ENCODE data around the gene TSHB.

Gene TSHB

DNA sequence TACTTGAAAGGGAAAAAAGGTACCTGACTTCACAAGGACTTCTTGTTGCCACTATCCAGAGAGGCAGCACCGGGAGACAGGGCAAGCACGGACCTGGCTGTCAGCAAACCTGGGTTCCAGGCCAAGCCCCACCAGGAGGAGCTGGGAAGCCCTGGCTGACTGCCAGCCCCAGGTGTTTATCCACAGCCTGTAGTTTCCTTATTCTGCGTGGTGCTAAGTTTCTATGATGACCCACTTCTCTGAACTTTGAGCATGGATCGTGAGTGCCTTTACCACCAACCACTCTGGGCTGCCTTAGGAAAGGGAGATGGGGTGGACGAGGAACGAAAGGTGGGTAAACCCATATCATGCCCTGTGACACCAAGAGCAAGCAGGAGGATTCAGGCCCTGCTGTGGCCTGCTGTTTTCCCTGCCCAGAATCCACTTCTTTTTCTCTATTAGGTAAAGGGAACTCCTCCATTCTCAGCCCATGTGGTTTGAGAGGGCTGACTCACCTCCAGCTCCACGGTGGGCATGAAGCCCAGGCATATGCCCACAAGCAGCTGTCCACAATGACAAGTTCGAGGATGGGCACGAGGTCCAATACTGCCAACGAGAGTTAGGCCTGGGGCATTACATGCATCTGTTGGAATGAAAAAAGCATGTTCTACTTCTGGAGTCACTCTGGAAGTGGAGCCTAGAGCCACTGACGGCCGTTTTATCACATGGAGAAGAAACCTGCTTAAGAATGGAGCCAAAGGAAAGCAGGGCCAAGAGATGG lies 39.4 kb downstream of the TSHB start:
- POLR2A ChIA-PET: no interaction called here
- H3K27ac ChIP-seq (ENCODE audit: extremely low read depth, low read depth, low read length): no peak overlapping the region
- TF ChIP-seq ZNF510 (tag by site-specific recombination; IDR thresholded peaks at IDR 0.05; ENCODE audit: insufficient replicate concordance): no peak
- no peak for TF ChIP-seq ZNF561 (tag by site-specific recombination; IDR thresholded peaks at IDR 0.05; ENCODE audit: borderline replicate concordance)
- no peak for TF ChIP-seq OSR2 (tag by site-specific recombination; IDR thresholded peaks at IDR 0.05)
- TF ChIP-seq GLI4 (tag by site-specific recombination; IDR thresholded peaks at IDR 0.05): no peak
- TF ChIP-seq, protein P1, sequence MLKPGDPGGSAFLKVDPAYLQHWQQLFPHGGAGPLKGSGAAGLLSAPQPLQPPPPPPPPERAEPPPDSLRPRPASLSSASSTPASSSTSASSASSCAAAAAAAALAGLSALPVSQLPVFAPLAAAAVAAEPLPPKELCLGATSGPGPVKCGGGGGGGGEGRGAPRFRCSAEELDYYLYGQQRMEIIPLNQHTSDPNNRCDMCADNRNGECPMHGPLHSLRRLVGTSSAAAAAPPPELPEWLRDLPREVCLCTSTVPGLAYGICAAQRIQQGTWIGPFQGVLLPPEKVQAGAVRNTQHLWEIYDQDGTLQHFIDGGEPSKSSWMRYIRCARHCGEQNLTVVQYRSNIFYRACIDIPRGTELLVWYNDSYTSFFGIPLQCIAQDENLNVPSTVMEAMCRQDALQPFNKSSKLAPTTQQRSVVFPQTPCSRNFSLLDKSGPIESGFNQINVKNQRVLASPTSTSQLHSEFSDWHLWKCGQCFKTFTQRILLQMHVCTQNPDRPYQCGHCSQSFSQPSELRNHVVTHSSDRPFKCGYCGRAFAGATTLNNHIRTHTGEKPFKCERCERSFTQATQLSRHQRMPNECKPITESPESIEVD (tag by site-specific recombination; IDR thresholded peaks at IDR 0.05): no peak
- no peak for TF ChIP-seq ZNF391 (tag by site-specific recombination; IDR thresholded peaks at IDR 0.05; ENCODE audit: borderline replicate concordance, low read depth)
- no peak for TF ChIP-seq ZNF132 (tag by site-specific recombination; IDR thresholded peaks at IDR 0.05; ENCODE audit: borderline replicate concordance)

DNA sequence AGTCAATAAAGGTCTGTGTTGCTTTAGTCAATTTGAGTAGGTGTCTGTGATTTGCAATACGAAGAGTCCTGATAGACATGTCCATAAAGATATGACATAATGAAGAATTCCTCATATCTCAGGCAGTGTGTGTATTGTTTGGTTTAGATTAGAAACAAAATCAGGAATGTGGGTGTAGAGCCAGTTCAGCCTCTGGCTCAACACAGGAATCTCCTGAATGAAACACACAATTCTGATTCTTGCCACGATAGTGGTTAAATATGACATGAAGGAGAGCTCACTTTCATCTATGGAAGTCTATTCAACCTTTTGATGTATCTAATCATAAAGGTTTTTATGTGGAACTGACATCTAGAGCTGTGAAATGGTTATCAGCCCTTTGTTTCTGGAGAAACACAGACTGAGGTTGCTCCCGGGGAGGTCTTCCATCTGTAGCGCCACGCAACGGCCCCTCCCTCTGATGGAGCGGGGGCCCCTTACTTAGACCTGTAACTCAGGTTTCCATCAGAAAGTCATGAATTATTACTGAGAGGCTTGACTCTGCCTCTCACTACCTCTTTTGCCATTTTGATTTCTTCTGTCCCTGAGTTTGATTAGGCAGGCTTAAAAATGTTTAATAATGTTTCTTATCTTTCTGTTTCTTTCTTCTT lies 40.2 kb downstream of the TSHB start:
- POLR2A ChIA-PET: no interaction called here
- H3K9me3 ChIP-seq (ENCODE audit: control insufficient read depth, insufficient read depth, low read depth, low read length): no peaks in the 10 kb centered on the region
- H3K4me1 ChIP-seq (ENCODE audit: control insufficient read depth, insufficient read depth, low read length): no peaks in the 10 kb centered on the region
- H3K4me3 ChIP-seq (ENCODE audit: low read depth, low read length): no peak overlapping the region
- TF ChIP-seq ZNF585B (tag by site-specific recombination; IDR thresholded peaks at IDR 0.05) (no peak), BCL11B (tag by site-specific recombination; IDR thresholded peaks at IDR 0.05; ENCODE audit: low read depth) (no peak), TRIM28 (IDR thresholded peaks at IDR 0.05; ENCODE audit: borderline replicate concordance, low read length) (no peak), ZBTB20 (tag by site-specific recombination; IDR thresholded peaks at IDR 0.05) (no peak), ZNF221 (tag by site-specific recombination; IDR thresholded peaks at IDR 0.05; ENCODE audit: borderline replicate concordance) (no peak)
- TF ChIP-seq, protein P2, sequence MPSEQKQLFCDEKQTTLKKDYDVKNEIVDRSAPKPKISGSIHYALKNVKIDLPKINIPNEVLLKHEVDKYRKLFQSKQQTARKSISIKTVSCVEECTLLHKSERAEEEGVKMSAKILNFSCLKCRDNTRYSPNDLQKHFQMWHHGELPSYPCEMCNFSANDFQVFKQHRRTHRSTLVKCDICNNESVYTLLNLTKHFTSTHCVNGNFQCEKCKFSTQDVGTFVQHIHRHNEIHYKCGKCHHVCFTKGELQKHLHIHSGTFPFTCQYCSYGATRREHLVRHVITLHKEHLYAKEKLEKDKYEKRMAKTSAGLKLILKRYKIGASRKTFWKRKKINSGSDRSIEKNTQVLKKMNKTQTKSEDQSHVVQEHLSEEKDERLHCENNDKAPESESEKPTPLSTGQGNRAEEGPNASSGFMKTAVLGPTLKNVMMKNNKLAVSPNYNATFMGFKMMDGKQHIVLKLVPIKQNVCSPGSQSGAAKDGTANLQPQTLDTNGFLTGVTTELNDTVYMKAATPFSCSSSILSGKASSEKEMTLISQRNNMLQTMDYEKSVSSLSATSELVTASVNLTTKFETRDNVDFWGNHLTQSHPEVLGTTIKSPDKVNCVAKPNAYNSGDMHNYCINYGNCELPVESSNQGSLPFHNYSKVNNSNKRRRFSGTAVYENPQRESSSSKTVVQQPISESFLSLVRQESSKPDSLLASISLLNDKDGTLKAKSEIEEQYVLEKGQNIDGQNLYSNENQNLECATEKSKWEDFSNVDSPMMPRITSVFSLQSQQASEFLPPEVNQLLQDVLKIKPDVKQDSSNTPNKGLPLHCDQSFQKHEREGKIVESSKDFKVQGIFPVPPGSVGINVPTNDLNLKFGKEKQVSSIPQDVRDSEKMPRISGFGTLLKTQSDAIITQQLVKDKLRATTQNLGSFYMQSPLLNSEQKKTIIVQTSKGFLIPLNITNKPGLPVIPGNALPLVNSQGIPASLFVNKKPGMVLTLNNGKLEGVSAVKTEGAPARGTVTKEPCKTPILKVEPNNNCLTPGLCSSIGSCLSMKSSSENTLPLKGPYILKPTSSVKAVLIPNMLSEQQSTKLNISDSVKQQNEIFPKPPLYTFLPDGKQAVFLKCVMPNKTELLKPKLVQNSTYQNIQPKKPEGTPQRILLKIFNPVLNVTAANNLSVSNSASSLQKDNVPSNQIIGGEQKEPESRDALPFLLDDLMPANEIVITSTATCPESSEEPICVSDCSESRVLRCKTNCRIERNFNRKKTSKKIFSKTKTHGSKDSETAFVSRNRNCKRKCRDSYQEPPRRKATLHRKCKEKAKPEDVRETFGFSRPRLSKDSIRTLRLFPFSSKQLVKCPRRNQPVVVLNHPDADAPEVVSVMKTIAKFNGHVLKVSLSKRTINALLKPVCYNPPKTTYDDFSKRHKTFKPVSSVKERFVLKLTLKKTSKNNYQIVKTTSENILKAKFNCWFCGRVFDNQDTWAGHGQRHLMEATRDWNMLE (tag by site-specific recombination; conservative IDR thresholded peaks at IDR 0.05; ENCODE audit: low read depth): no peak
- CTCF ChIA-PET: interaction anchor here (0.6 kb wide), 1 partner anchor 1614 kb away, joined by 3 read pairs; no protein-coding TSS in a partner anchor
- H3K27ac ChIP-seq (ENCODE audit: extremely low read depth, low read depth, low read length): no peak overlapping the region
- H3K36me3 ChIP-seq (ENCODE audit: control insufficient read depth in 2 of 2, insufficient read depth in 1 of 2, low read length in 2 of 2): no peaks in the 10 kb centered on the region

More for the DNA sequence above, 39.4 kb downstream of the TSHB start:
- Histone ChIP-seq H3K4me1 (ENCODE audit: control insufficient read depth, insufficient read depth, low read length) (no peaks in the 10 kb centered on the region), H3K9me3 (ENCODE audit: control insufficient read depth, insufficient read depth, low read depth, low read length) (no peaks in the 10 kb centered on the region), H3K36me3 (ENCODE audit: control insufficient read depth in 2 of 2, insufficient read depth in 1 of 2, low read length in 2 of 2) (no peaks in the 10 kb centered on the region), H3K4me3 (ENCODE audit: low read depth, low read length) (no peak overlapping the region)
- CTCF ChIA-PET: interaction anchor here (0.6 kb wide), 1 partner anchor 1613 kb away, joined by 3 read pairs; no protein-coding TSS in a partner anchor

Data from HEK293 (cell line).